HEK293 (cell line): ENCODE results near the gene NLRP6.

Experiments used
- CTCF ChIA-PET: fragments of 350-600 bp; formaldehyde crosslinking; extraction: SDS; loops from one replicate; lab custom pipeline; 2021; ENCODE audit warnings: antibody characterized with exemption; lab: Yijun Ruan, JAX
- POLR2A ChIA-PET: fragments of 300-600 bp; formaldehyde crosslinking; extraction: SDS; loops from one replicate; lab custom pipeline; 2020; ENCODE audit warnings: antibody characterized with exemption, inconsistent platforms; lab: Yijun Ruan, JAX
- H3K27ac ChIP-seq: fragments of 200-500 bp; sonication (Bioruptor generic); 2 replicates; pipeline ENCODE4 v1.5.1; 2014; ENCODE audit warnings: low read depth, low read length, control low read depth, inconsistent platforms; ENCODE audit errors: extremely low read depth
- H3K36me3 ChIP-seq, 2 experiments: fragments of 200-500 bp in 1 of 2; sonication (Bioruptor generic) in 1 of 2; 1 replicate in 1 of 2; 2 replicates in 1 of 2; pipeline ENCODE4 v1.5.1; 2014 to 2017; ENCODE audit warnings: inconsistent platforms in 2 of 2, low read length in 2 of 2; ENCODE audit not compliant: control insufficient read depth in 2 of 2, insufficient read depth in 1 of 2
- H3K4me1 ChIP-seq: fragments of 200-500 bp; sonication (Bioruptor generic); 2 replicates; pipeline ENCODE4 v1.5.1; 2014; ENCODE audit warnings: mild to moderate bottlenecking, low read length, inconsistent platforms; ENCODE audit not compliant: control insufficient read depth, insufficient read depth
- H3K4me3 ChIP-seq: 2 replicates; pipeline ENCODE4 v1.5.1; 2011; ENCODE audit warnings: low read depth, mild to moderate bottlenecking, control low read depth, low read length, moderate library complexity
- H3K9me3 ChIP-seq: fragments of 200-500 bp; sonication (Bioruptor generic); 2 replicates; pipeline ENCODE4 v1.5.1; 2014; ENCODE audit warnings: low read depth, low read length, inconsistent platforms; ENCODE audit not compliant: control insufficient read depth, insufficient read depth
- BCL11A ChIP-seq: fragments of 450-650 bp; formaldehyde crosslinking; IDR thresholded peaks from 2 replicates; pipeline ENCODE4 v1.5.1; 2016; ENCODE audit warnings: low read depth, missing biosample characterization, missing genetic modification characterization
- GLI4 ChIP-seq: fragments of 450-650 bp; formaldehyde crosslinking; IDR thresholded peaks from 2 replicates; pipeline ENCODE4 v1.5.1; 2016; ENCODE audit warnings: missing biosample characterization, missing genetic modification characterization
- KLF1 ChIP-seq: fragments of 450-650 bp; formaldehyde crosslinking; IDR thresholded peaks from 2 replicates; pipeline ENCODE4 v1.5.1; 2016; ENCODE audit warnings: missing biosample characterization, missing genetic modification characterization
- SALL2 ChIP-seq: fragments of 450-650 bp; formaldehyde crosslinking; IDR thresholded peaks from 2 replicates; pipeline ENCODE4 v1.5.0; 2017; ENCODE audit warnings: missing biosample characterization, mild to moderate bottlenecking, missing genetic modification characterization, borderline replicate concordance
- ZNF112 ChIP-seq: fragments of 450-650 bp; formaldehyde crosslinking; IDR thresholded peaks from 2 replicates; pipeline ENCODE4 v1.5.0; 2017; ENCODE audit warnings: missing biosample characterization, missing genetic modification characterization
- ZNF146 ChIP-seq: fragments of 450-650 bp; formaldehyde crosslinking; IDR thresholded peaks from 2 replicates; pipeline ENCODE4 v1.5.1; 2016; ENCODE audit warnings: missing biosample characterization, missing genetic modification characterization
- ZNF184 ChIP-seq: fragments of 450-650 bp; IDR thresholded peaks from 2 replicates; pipeline ENCODE4 v1.5.1; 2018; ENCODE audit warnings: missing biosample characterization, mild to moderate bottlenecking, missing genetic modification characterization
- ZNF248 ChIP-seq: fragments of 450-650 bp; formaldehyde crosslinking; IDR thresholded peaks from 2 replicates; pipeline ENCODE4 v1.5.1; 2017; ENCODE audit warnings: missing biosample characterization, missing genetic modification characterization
- ZNF324 ChIP-seq: fragments of 450-650 bp; formaldehyde crosslinking; IDR thresholded peaks from 2 replicates; pipeline ENCODE4 v1.5.1; 2016; ENCODE audit warnings: missing biosample characterization, missing genetic modification characterization
- ZNF354C ChIP-seq: fragments of 450-650 bp; formaldehyde crosslinking; IDR thresholded peaks from 2 replicates; pipeline ENCODE4 v1.5.1; 2016; ENCODE audit warnings: missing biosample characterization, missing genetic modification characterization, low read depth, borderline replicate concordance
- ZNF561 ChIP-seq: fragments of 450-650 bp; IDR thresholded peaks from 2 replicates; pipeline ENCODE4 v1.5.1; 2018; ENCODE audit warnings: missing biosample characterization, missing genetic modification characterization, borderline replicate concordance
- ZNF791 ChIP-seq: fragments of 450-650 bp; formaldehyde crosslinking; IDR thresholded peaks from 2 replicates; pipeline ENCODE4 v1.5.1; 2016; ENCODE audit warnings: missing biosample characterization, missing genetic modification characterization
- TF ChIP-seq, protein P1 (sequence below): fragments of 450-650 bp; formaldehyde crosslinking; IDR thresholded peaks from 2 replicates; pipeline ENCODE4 v1.5.1; 2017; ENCODE audit warnings: missing biosample characterization, missing genetic modification characterization
- TF ChIP-seq, protein P2 (sequence below): fragments of 450-650 bp; formaldehyde crosslinking; conservative IDR thresholded peaks from 2 replicates; pipeline ENCODE4 v1.5.1; 2016; ENCODE audit warnings: low read depth, missing biosample characterization, missing genetic modification characterization

Gene NLRP6

DNA sequence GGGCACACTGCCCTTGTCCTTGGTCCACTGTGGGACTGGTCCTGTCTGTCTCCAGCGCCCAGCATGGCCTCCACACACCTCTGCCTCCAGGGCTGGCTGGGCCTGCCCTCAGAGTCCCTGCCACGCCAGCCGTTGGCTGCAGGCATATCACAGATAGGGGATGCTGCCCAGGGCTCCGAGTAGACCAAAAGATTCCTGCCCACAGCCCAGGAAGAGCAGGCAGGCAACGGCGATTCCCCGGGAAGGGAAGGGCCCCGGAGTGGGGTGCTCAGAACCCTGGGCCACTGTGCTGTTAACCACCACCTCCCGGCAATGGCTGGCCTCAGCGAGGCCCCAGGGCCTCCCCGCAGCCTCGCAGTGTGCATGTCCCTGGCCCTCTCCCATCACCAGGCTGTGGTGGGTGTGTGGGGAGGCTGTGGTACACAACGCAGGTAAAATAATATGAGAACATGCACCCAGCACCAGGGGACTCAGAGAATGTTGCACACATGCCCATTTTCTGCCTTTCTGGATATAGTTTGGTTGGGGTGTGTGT, 18.9 kb downstream of the NLRP6 start:
- H3K9me3 ChIP-seq: no peaks in the 10 kb centered on the region
- no peak overlapping the region for H3K4me3 ChIP-seq
- no peak overlapping the region for H3K27ac ChIP-seq
- H3K36me3 ChIP-seq: peaks cover 0 to 24% of the 10 kb centered on the region in 2 experiments; a peak in 1 of 3 replicates
- no peaks in the 10 kb centered on the region for H3K4me1 ChIP-seq
- POLR2A ChIA-PET: no interaction called here
- TF ChIP-seq ZNF791 (tag by site-specific recombination) (no peak), ZNF324 (tag by site-specific recombination) (no peak), ZNF184 (tag by site-specific recombination) (no peak), GLI4 (tag by site-specific recombination) (no peak), SALL2 (tag by site-specific recombination) (no peak), BCL11A (tag by site-specific recombination) (no peak), ZNF561 (tag by site-specific recombination) (no peak)
- TF ChIP-seq, protein P1, sequence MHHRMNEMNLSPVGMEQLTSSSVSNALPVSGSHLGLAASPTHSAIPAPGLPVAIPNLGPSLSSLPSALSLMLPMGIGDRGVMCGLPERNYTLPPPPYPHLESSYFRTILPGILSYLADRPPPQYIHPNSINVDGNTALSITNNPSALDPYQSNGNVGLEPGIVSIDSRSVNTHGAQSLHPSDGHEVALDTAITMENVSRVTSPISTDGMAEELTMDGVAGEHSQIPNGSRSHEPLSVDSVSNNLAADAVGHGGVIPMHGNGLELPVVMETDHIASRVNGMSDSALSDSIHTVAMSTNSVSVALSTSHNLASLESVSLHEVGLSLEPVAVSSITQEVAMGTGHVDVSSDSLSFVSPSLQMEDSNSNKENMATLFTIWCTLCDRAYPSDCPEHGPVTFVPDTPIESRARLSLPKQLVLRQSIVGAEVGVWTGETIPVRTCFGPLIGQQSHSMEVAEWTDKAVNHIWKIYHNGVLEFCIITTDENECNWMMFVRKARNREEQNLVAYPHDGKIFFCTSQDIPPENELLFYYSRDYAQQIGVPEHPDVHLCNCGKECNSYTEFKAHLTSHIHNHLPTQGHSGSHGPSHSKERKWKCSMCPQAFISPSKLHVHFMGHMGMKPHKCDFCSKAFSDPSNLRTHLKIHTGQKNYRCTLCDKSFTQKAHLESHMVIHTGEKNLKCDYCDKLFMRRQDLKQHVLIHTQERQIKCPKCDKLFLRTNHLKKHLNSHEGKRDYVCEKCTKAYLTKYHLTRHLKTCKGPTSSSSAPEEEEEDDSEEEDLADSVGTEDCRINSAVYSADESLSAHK (tag by site-specific recombination): no peak
- TF ChIP-seq, all 188 proteins: peak for 0
- CTCF ChIA-PET: no interaction called here

DNA sequence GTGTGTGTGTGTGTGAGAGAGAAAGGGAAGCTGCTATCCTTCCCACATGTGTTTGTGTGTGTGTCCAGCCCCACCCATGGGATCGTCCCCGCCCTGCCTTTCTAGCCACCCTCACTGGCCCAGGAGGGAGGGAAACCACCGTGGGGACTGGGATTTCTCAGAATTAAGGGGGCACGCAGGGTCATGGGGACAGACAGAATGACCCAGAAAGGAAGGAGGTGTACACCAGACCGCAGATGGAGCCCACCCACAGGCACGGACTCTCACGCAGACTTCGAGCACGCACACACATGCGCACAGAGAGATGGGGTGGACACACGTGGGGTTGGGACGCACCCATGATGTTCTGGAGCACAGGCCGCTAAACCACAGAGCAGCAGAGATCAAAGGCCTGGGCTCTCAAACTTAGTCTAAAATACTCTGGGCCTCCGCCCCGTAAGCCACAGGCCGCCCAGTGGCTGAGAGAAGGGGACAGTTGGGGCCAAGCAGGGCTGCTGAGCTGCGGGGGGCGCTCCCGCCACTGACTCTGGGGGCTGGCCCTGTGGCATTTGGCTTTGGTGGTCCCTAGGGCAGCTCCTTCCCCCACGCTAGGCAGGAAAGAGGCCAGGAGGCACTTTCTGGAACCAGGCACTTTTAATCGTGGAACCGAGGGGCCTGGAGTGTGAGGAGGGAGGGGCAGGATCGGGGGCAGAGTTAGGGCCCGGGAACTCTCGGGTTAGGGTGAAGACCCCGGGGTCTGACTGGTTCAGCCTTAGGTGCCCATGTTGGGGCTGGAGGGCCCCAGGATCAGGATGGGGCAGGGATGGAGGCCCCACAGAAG, 19.6 kb downstream of the NLRP6 start:
- H3K9me3 ChIP-seq: no peaks in the 10 kb centered on the region
- TF ChIP-seq KLF1: peak; percentile 31; the same call in 1 of the 2 replicates
- no peak for TF ChIP-seq ZNF146
- TF ChIP-seq, protein P2, sequence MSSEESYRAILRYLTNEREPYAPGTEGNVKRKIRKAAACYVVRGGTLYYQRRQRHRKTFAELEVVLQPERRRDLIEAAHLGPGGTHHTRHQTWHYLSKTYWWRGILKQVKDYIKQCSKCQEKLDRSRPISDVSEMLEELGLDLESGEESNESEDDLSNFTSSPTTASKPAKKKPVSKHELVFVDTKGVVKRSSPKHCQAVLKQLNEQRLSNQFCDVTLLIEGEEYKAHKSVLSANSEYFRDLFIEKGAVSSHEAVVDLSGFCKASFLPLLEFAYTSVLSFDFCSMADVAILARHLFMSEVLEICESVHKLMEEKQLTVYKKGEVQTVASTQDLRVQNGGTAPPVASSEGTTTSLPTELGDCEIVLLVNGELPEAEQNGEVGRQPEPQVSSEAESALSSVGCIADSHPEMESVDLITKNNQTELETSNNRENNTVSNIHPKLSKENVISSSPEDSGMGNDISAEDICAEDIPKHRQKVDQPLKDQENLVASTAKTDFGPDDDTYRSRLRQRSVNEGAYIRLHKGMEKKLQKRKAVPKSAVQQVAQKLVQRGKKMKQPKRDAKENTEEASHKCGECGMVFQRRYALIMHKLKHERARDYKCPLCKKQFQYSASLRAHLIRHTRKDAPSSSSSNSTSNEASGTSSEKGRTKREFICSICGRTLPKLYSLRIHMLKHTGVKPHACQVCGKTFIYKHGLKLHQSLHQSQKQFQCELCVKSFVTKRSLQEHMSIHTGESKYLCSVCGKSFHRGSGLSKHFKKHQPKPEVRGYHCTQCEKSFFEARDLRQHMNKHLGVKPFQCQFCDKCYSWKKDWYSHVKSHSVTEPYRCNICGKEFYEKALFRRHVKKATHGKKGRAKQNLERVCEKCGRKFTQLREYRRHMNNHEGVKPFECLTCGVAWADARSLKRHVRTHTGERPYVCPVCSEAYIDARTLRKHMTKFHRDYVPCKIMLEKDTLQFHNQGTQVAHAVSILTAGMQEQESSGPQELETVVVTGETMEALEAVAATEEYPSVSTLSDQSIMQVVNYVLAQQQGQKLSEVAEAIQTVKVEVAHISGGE (tag by site-specific recombination): no peak
- H3K4me3 ChIP-seq: no peak overlapping the region
- H3K36me3 ChIP-seq: peaks cover 0 to 17% of the 10 kb centered on the region in 2 experiments; a peak in 1 of 3 replicates
- H3K27ac ChIP-seq: no peak overlapping the region
- ChIA-PET CTCF (interaction anchor here (0.7 kb wide), 1 partner anchor 26 kb away, joined by 3 read pairs; no protein-coding TSS in a partner anchor), POLR2A (no interaction called here)
- no peaks in the 10 kb centered on the region for H3K4me1 ChIP-seq

DNA sequence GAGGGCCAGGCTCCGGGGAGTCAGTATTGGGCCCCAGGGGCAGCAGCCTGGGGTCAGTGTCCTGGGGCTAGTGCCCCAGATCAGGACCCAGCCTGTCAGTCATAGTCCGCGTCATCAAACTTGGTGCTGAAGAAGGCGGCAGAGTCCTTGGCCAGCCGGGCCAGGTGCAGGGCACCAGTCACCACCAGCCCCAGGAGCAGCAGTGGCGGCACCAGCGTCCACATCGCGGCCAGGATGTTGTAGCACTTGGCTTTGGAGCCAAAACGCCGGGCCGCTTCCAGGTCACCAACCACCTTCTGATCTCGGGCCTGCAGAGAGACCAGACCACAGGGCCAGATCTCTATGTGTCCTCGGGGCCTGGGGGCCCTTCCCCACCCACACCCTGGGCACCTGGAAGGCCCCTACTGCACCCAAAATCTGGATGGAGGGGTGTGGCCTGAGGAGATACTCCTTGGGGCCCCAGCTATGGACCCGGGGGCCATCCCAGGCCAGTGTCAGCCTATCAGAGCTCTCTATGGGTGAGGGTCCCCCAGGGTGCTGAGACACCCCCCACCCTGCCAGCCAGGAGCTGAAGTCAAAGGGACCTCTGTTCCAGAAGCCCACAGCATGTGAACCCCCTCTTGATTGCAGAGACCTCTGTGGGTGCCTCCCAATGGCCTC, 20.3 kb downstream of the NLRP6 start:
- CTCF ChIA-PET: no interaction called here
- no peaks in the 10 kb centered on the region for H3K9me3 ChIP-seq
- H3K36me3 ChIP-seq: peaks cover 0 to 10% of the 10 kb centered on the region in 2 experiments; a peak in 1 of 3 replicates
- H3K4me1 ChIP-seq: no peaks in the 10 kb centered on the region
- POLR2A ChIA-PET: no interaction called here
- H3K4me3 ChIP-seq: no peak overlapping the region
- no peak overlapping the region for H3K27ac ChIP-seq
- TF ChIP-seq ZNF112: no peak
- TF ChIP-seq ZNF354C (tag by site-specific recombination): no peak
- TF ChIP-seq ZNF248: no peak
